Neuronal stem cell (in vitro differentiated cells): Measurements from ENCODE around the gene EGLN1.

Experiments
- DNase-seq: peaks from one replicate; pipeline ENCODE4 v3.0.0-alpha.2; 2013; ENCODE audit warnings: low spot score
- H2AFZ ChIP-seq: one replicate; pipeline ENCODE4 v1.6.1; 2013; ENCODE audit warnings: mild to moderate bottlenecking, low read length, inconsistent platforms
- H2AK5ac ChIP-seq: 2 replicates; pipeline ENCODE4 v1.6.1; 2013; ENCODE audit warnings: low read depth, mild to moderate bottlenecking, inconsistent platforms, low read length, moderate library complexity, mixed read lengths
- H2BK120ac ChIP-seq: 2 replicates; pipeline ENCODE4 v1.6.1; 2013; ENCODE audit warnings: low read depth, mild to moderate bottlenecking, inconsistent platforms, low read length, moderate library complexity, mixed read lengths
- H2BK12ac ChIP-seq: one replicate; pipeline ENCODE4 v1.6.1; 2013; ENCODE audit warnings: low read length, inconsistent platforms
- H2BK15ac ChIP-seq: 2 replicates; pipeline ENCODE4 v1.6.1; 2013; ENCODE audit warnings: mild to moderate bottlenecking, low read length, inconsistent platforms, mixed read lengths
- H2BK5ac ChIP-seq: one replicate; pipeline ENCODE4 v1.6.1; 2013; ENCODE audit warnings: inconsistent platforms, mild to moderate bottlenecking, low read length, moderate library complexity
- H3K14ac ChIP-seq: one replicate; pipeline ENCODE4 v1.6.1; 2013; ENCODE audit warnings: low read length, inconsistent platforms
- H3K18ac ChIP-seq: 2 replicates; pipeline ENCODE4 v1.6.1; 2013; ENCODE audit warnings: low read length, inconsistent platforms
- H3K23ac ChIP-seq: 2 replicates; pipeline ENCODE4 v1.6.1; 2013; ENCODE audit warnings: low read depth, mild to moderate bottlenecking, mixed read lengths, low read length, inconsistent platforms; ENCODE audit not compliant: poor library complexity
- H3K27ac ChIP-seq: replicated peaks from 3 replicates; pipeline ENCODE4 v1.5.1; 2013; ENCODE audit warnings: low read length, inconsistent platforms
- H3K27me3 ChIP-seq, 3 experiments: 2 replicates each; pipeline ENCODE4 v1.6.1; 2013; ENCODE audit warnings: low read length in 3 of 3, mild to moderate bottlenecking in 2 of 3, inconsistent platforms in 1 of 3, low read depth in 1 of 3, mixed read lengths in 1 of 3, moderate library complexity in 1 of 3; ENCODE audit not compliant: control insufficient read depth in 3 of 3, insufficient read depth in 3 of 3
- H3K36me3 ChIP-seq, 2 donors: replicated peaks in 1 of 2; 2 replicates each; pipeline ENCODE4 v1.6.1; 2013; ENCODE audit warnings: low read length in 2 of 2; ENCODE audit not compliant: control insufficient read depth in 2 of 2, insufficient read depth in 2 of 2
- H3K4ac ChIP-seq: 2 replicates; pipeline ENCODE4 v1.6.1; 2013; ENCODE audit warnings: inconsistent platforms, mild to moderate bottlenecking, low read length, moderate library complexity
- H3K4me1 ChIP-seq, 2 donors: 1 replicate in 1 of 2; 2 replicates in 1 of 2; pipeline ENCODE4 v1.6.1; 2013; ENCODE audit warnings: low read length in 2 of 2, low read depth in 1 of 2; ENCODE audit not compliant: control insufficient read depth in 2 of 2, insufficient read depth in 1 of 2
- H3K4me2 ChIP-seq: one replicate; pipeline ENCODE4 v1.6.1; 2013; ENCODE audit warnings: mild to moderate bottlenecking, low read length, inconsistent platforms; ENCODE audit not compliant: insufficient read depth, poor library complexity, severe bottlenecking
- H3K4me3 ChIP-seq, 2 donors: 2 replicates each; pipeline ENCODE4 v1.5.1; 2013; ENCODE audit warnings: low read length in 2 of 2, mild to moderate bottlenecking in 2 of 2, inconsistent platforms in 1 of 2, moderate library complexity in 1 of 2
- H3K79me1 ChIP-seq: one replicate; pipeline ENCODE4 v1.6.1; 2013; ENCODE audit warnings: low read depth, mild to moderate bottlenecking, inconsistent platforms, low read length, moderate library complexity
- H3K9ac ChIP-seq: one replicate; pipeline ENCODE4 v1.6.1; 2013; ENCODE audit warnings: mild to moderate bottlenecking, low read depth, low read length, inconsistent platforms; ENCODE audit not compliant: poor library complexity
- H3K9me3 ChIP-seq, 2 donors: replicated peaks in 1 of 2; 2 replicates each; pipeline versions ENCODE3 to v1.6.1; 2013; ENCODE audit warnings: low read length in 2 of 2, mild to moderate bottlenecking in 2 of 2, inconsistent platforms in 1 of 2, low read depth in 1 of 2, mixed read lengths in 1 of 2, moderate library complexity in 1 of 2; ENCODE audit not compliant: control insufficient read depth in 2 of 2, insufficient read depth in 1 of 2
- H4K8ac ChIP-seq: one replicate; pipeline ENCODE4 v1.6.1; 2013; ENCODE audit warnings: low read depth, mild to moderate bottlenecking, inconsistent platforms, low read length, moderate library complexity
- H4K91ac ChIP-seq: one replicate; pipeline ENCODE4 v1.6.1; 2013; ENCODE audit warnings: low read length, low read depth, mild to moderate bottlenecking, inconsistent platforms; ENCODE audit not compliant: poor library complexity
- WGBS, 2 donors: extraction: QIAGEN DNeasy Blood & Tissue Kit; methylation state at CpG; one replicate each; pipeline ENCODE4 v1.1.7; 2013; ENCODE audit warnings: missing lambda C conversion rate in 2 of 2, mixed read lengths in 1 of 2; ENCODE audit not compliant: insufficient read length in 2 of 2, insufficient replicate concordance in 1 of 2; ENCODE audit errors: extremely low coverage in 2 of 2; 5-methylcytosine and 5-hydroxymethylcytosine counted together

The EGLN1 gene

GRCh38 chr1:231417513-231417912 lies 4.6 kb downstream of the EGLN1 start:
- no peak overlapping the region for H3K4me2 ChIP-seq
- H4K91ac ChIP-seq = no peak overlapping the region
- H4K8ac ChIP-seq = no peak overlapping the region
- no peak overlapping the region for H2AK5ac ChIP-seq
- no peak overlapping the region for H3K4me3 ChIP-seq
- H2BK12ac ChIP-seq = no peak overlapping the region
- peaks cover 0 to 24% (median 0%) of the 10 kb centered on the region in 3 experiments for H3K27me3 ChIP-seq
- no peak overlapping the region for H2BK15ac ChIP-seq
- peaks cover 1 to 13% of the 10 kb centered on the region in 2 donors for H3K4me1 ChIP-seq
- H2AFZ ChIP-seq = no peak overlapping the region
- H3K36me3 ChIP-seq = peaks cover 0 to 18% of the 10 kb centered on the region in 2 donors
- no peak overlapping the region for H2BK5ac ChIP-seq
- H3K14ac ChIP-seq = no peak overlapping the region
- no peak overlapping the region for H3K23ac ChIP-seq
- no peaks in the 10 kb centered on the region for H3K9me3 ChIP-seq
- H3K4ac ChIP-seq = no peak overlapping the region
- no peaks in the 10 kb centered on the region for H3K79me1 ChIP-seq
- H3K27ac ChIP-seq = no peak overlapping the region
- WGBS, 2 donors = no CpG with 5 or more reads among the region's 2 CpGs
- DNase-seq = no peak
- H3K18ac ChIP-seq = no peak overlapping the region
- H3K9ac ChIP-seq = no peak overlapping the region
- H2BK120ac ChIP-seq = no peak overlapping the region

GRCh38 chr1:231416901-231417300 lies 5.2 kb downstream of the EGLN1 start:
- Histone ChIP-seq H3K27ac (no peak overlapping the region), H2AFZ (no peak overlapping the region), H3K4me3 (no peak overlapping the region), H3K14ac (no peak overlapping the region), H3K9ac (no peak overlapping the region), H3K36me3 (peaks cover 0 to 24% of the 10 kb centered on the region in 2 donors), H3K4ac (no peak overlapping the region), H2BK12ac (no peak overlapping the region), H3K18ac (no peak overlapping the region), H3K4me2 (no peak overlapping the region), H4K8ac (no peak overlapping the region), H3K23ac (no peak overlapping the region), H3K9me3 (no peaks in the 10 kb centered on the region), H4K91ac (no peak overlapping the region), H2BK15ac (no peak overlapping the region), H2AK5ac (no peak overlapping the region), H3K27me3 (peaks cover 0 to 24% (median 0%) of the 10 kb centered on the region in 3 experiments), H3K4me1 (peaks cover 1 to 13% of the 10 kb centered on the region in 2 donors), H2BK5ac (no peak overlapping the region), H3K79me1 (no peaks in the 10 kb centered on the region), H2BK120ac (no peak overlapping the region)
- WGBS, 2 donors = no CpG with 5 or more reads among the region's 1 CpG
- no peak for DNase-seq

GRCh38 chr1:231415018-231415583 lies 7.0 kb downstream of the EGLN1 start:
- Histone ChIP-seq H3K79me1 (no peaks in the 10 kb centered on the region), H3K14ac (no peak overlapping the region), H3K4me1 (peaks cover 0 to 13% of the 10 kb centered on the region in 2 donors), H2BK12ac (no peak overlapping the region), H3K9me3 (no peaks in the 10 kb centered on the region), H3K27me3 (peaks cover 0 to 11% (median 0%) of the 10 kb centered on the region in 3 experiments), H3K36me3 (peaks cover 0 to 24% of the 10 kb centered on the region in 2 donors), H3K4me2 (no peak overlapping the region), H2BK5ac (no peak overlapping the region), H3K4me3 (no peak overlapping the region), H2BK120ac (no peak overlapping the region), H2AFZ (no peak overlapping the region), H3K27ac (no peak overlapping the region), H3K4ac (no peak overlapping the region), H3K23ac (no peak overlapping the region), H4K8ac (no peak overlapping the region), H4K91ac (no peak overlapping the region), H3K9ac (no peak overlapping the region), H2AK5ac (no peak overlapping the region), H3K18ac (no peak overlapping the region), H2BK15ac (no peak overlapping the region)
- no CpG with 5 or more reads among the region's 5 CpGs for WGBS, 2 donors
- no peak for DNase-seq

GRCh38 chr1:231414260-231415016 lies 7.6 kb downstream of the EGLN1 start:
- no peak overlapping the region for H3K27ac ChIP-seq
- no CpG with 5 or more reads among the region's 7 CpGs for WGBS, 2 donors
- H3K36me3 ChIP-seq = peaks cover 0 to 24% of the 10 kb centered on the region in 2 donors
- peaks cover 0 to 6% (median 0%) of the 10 kb centered on the region in 3 experiments for H3K27me3 ChIP-seq
- H2BK15ac ChIP-seq = no peak overlapping the region
- no peak overlapping the region for H2BK5ac ChIP-seq
- H3K4ac ChIP-seq = no peak overlapping the region
- no peak overlapping the region for H2BK120ac ChIP-seq
- no peak for DNase-seq
- H4K91ac ChIP-seq = no peak overlapping the region
- H3K9me3 ChIP-seq = no peaks in the 10 kb centered on the region
- no peak overlapping the region for H3K18ac ChIP-seq
- H3K4me3 ChIP-seq = no peak overlapping the region
- H3K4me2 ChIP-seq = no peak overlapping the region
- H2BK12ac ChIP-seq = no peak overlapping the region
- H3K4me1 ChIP-seq = peaks cover 0 to 11% of the 10 kb centered on the region in 2 donors
- H3K23ac ChIP-seq = no peak overlapping the region
- no peak overlapping the region for H2AFZ ChIP-seq
- H2AK5ac ChIP-seq = no peak overlapping the region
- H3K9ac ChIP-seq = no peak overlapping the region
- H3K14ac ChIP-seq = no peak overlapping the region
- no peaks in the 10 kb centered on the region for H3K79me1 ChIP-seq
- H4K8ac ChIP-seq = no peak overlapping the region
